B cell (primary cell): Measurements from ENCODE around the gene OLAH.

Experiments used
- CTCF ChIP-seq: fragments of 200-600 bp; IDR thresholded peaks from one replicate; pipeline ENCODE4 v1.8.0; 2022; ENCODE audit warnings: antibody characterized with exemption, mild to moderate bottlenecking
- EZH2 ChIP-seq: IDR thresholded peaks from 2 replicates; pipeline ENCODE4 v1.6.1; 2012; ENCODE audit warnings: borderline replicate concordance, low read depth, mild to moderate bottlenecking, moderate library complexity, low read length; ENCODE audit not compliant: insufficient read depth, poor library complexity, severe bottlenecking

- TF ChIP-seq CTCF (no peak), EZH2 (no peak)
Observed at GRCh38 chr10:15069230-15069629, 25.5 kb downstream of the OLAH start.
